Right lobe of liver (tissue), 4 donors: ENCODE measurements around the gene GRAMD4.

Experiments used
- CTCF ChIP-seq, 4 donors: fragments of 200-600 bp in 3 of 4; fragments of 450-650 bp in 1 of 4; IDR thresholded peaks; one replicate each; pipeline versions ENCODE4 v1.5.1 to v1.8.0; 2016 to 2022; ENCODE audit warnings: antibody characterized with exemption in 4 of 4, mild to moderate bottlenecking in 2 of 4
- POLR2A ChIP-seq: fragments of 450-650 bp; IDR thresholded peaks from one replicate; pipeline ENCODE4 v1.6.1; 2017; ENCODE audit warnings: antibody characterized with exemption, mild to moderate bottlenecking
- donor health status: DM: no; HTN: no; CAD: no.
- donor health status: DM: no; HTN: no; CAD: no.
- donor health status: DM: no; HTN: yes; CAD: no.

GRCh38 chr22:46707305-46707704 is 87.1 kb downstream of the GRAMD4 start:
- no peak for TF ChIP-seq POLR2A
- no peak for TF ChIP-seq CTCF (IDR thresholded peaks at IDR 0.05)
